ENCODE measurements around the gene MIX23.

MIX23 gene

DNA sequence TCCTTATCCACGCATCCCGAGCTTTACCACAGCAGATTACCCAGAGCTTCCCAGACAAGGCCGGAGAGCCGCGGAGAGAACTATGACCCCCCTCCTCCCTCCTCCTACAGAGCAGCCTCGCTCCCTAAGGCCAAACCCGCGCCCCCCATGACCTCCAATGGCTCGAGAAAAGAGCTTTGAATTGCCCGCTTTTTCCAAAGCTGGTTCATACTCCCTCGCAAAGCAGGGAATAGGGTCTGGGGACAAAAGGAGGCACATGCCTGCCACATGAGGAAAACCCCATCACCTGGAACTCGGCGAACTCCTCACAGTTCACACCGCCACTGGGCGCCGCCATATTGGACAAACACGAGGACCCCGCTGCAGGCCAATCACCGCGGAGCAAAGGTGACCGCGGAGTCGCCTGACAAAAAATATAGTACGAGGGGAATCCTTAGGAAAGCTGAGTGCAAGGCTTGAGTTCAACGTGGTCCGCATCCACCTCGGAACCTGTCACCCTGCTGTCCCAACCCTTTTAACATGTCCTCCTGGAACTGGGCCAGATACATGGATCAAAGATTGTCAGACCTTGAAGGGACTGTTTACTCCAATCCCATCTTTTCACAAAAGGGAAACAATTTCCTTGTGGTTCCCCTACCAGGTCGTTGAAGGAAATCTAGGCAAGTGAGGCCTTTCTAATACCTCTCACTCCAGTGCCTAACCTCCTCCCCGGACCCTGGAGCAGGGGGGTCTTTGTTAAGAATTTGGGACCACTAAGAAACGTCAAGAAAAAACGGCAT is at the start of gene MIX23:
Gene MIX23, minus strand, starts transcription at position 344 of the 779 bp plus-strand sequence. Its CDS starts 7 bp downstream, at position 337.
- peak; percentile 93 for DNase-seq (ENCODE audit: low read depth, low spot score)

GRCh38 chr3:122430371-122430770 is 47.3 kb upstream of the MIX23 start:
- no peak for DNase-seq (ENCODE audit: low read depth, low spot score)

- no peak for DNase-seq (ENCODE audit: low read depth, low spot score)
Observed at GRCh38 chr3:122427857-122428471, 44.9 kb upstream of the MIX23 start.

- no peak for DNase-seq (ENCODE audit: low read depth, low spot score)
Observed at GRCh38 chr3:122421836-122422235, 38.8 kb upstream of the MIX23 start.

DNA sequence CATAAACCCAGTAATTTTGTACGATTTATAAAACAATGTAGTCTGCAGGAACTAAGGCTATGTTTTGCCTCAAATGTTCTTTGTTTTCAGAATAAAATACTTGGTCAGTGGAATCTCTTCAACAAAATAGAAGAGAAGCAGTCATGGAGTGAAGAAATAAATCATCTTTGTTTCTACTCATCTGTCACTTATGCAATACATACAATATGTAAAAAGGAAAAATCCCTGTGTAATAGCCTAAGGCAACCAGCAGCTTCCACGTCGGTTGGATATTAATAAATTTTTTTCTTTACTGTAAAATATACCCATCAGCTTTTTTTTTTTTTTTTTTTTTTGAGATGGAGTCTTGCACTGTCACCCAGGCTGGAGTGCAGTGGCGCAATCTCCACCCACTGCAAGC is 38.1 kb upstream of the MIX23 start:
- no peak for DNase-seq (ENCODE audit: low read depth, low spot score)

DNA sequence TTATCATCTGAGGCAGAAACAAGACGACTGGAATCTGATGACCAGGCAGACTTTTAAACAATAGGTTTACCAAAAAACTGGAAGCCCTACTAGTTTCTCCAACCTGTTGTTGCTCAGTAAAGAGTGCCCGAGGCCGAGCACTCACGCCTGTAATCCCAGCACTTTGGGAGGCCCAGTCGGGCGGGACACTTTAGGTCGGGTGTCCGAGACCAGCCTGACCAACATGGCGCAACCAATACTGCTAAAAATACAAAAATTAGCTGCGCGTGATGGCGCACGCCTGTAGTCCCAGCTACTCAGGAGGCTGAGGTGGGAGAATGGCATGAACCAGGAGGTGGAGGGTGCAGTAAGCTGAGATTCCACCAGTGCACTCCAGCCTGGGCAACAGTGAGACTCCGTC is 33.9 kb upstream of the MIX23 start:
- DNase-seq (ENCODE audit: low read depth, low spot score): peak; percentile 53

DNA sequence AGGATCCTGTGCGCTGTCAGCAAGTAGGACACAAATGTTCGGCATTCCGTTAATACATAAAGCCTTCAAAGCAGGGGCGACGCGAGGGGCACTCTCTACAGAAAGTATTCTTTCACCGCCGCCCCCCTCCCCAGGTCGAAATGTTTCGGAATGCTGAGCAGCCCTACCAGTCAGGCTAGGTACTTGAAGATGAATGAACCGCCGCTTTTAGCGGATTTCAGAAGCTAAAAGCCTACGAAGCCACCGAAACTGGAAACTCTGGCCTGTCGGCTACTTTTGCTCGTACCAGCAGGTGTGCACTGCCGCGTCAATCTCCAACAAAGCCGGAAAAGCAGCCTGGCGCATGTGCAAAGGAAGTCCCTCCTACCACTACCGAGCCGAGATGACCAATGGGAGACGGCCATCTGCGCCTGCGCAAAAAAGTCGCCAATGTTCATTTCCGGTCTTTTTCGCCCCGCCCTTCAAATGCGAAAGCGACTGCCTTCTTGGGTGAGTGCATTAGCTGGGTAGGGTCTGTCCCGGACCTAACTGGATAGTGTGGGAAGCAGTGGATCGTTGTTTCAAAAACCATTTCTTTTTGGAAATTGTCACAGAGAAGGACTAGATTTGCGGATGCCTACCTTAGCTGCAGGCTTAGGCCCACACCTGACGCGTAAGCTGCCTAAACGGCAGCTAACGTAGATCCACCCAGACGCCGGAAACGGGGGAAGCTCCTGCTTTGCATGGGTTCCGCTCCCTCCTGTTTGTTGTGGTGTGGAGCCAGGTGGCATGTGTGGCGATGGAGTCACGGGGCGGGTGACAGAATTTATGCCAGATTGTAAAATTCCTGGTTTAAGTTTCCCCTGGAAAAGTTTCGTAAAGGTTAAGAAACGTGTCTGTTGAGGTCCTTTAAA is 33.0 kb upstream of the MIX23 start, which contains the start of gene WDR5B:
Gene WDR5B, minus strand, starts transcription at position 301 of the 893 bp plus-strand sequence. CDS start 534 bp downstream, outside the sequence.
- DNase-seq (ENCODE audit: low read depth, low spot score): peak; percentile 99

GRCh38 chr3:122415104-122415744 is 32.2 kb upstream of the MIX23 start:
- DNase-seq (ENCODE audit: low read depth, low spot score): peak; percentile 39

GRCh38 chr3:122414391-122414790 is 31.4 kb upstream of the MIX23 start:
- no peak for DNase-seq (ENCODE audit: low read depth, low spot score)

GRCh38 chr3:122410639-122411038 is 27.6 kb upstream of the MIX23 start:
- DNase-seq (ENCODE audit: low read depth, low spot score): no peak

DNA sequence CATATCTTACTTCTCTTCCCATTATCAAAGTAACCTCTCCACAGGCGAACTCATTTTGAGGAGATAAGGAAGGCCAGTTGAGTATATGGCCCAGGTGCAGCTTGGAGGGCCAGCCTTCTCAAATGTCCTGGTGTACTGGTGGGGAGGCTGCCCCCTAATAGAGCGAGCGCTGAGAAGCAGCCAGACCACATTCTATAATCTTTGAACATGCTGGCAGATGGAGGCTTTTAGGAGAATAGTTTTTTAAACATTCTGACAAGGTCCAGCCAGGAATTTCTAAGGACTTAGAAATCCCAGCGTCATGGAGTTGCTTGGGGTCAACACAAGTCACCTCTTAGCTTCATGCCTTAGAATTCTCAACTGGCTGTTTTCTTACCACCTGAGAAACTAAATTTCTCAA is 27.1 kb upstream of the MIX23 start:
- no peak for DNase-seq (ENCODE audit: low read depth, low spot score)

DNA sequence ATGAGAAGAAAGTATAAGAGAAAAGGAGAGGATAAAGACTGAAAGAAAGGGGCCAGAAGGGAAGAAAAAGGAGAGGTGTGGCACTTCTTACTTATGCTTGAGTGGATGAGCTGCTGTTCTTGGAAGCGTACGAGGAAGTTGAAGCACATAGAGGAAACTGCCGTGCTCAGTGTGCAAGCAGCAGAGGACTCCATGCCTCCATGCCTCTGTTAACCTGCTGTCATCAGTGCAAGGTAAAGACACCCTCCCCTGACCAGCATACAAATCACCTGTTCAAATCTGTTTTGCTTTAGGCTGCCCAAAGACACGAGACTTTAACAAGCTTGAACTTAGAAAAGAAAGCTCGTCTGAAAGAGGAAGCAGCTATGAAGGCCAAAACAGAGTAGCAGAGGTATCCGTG is 26.4 kb upstream of the MIX23 start:
- DNase-seq (ENCODE audit: low read depth, low spot score): no peak

DNA sequence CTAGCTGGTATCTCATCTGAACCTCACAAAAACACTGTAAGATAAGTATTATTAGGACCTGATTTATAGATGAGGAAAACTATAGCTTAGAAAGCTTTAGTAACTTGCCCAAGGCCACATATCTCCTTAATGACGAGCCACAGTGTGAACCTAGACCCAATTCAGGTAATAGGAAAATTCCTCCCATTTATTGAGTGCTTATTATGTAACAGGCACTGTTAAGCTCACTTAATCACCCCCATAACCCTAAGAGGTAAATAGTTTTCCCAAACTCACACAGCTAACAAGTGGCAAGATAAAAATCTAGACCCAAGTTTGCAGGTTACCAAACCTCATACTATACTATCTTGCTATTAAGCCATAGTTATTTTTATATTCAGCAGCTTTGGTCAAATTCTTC is 24.9 kb upstream of the MIX23 start:
- DNase-seq (ENCODE audit: low read depth, low spot score): no peak

- no peak for DNase-seq (ENCODE audit: low read depth, low spot score)
Observed at GRCh38 chr3:122406198-122406597, 23.2 kb upstream of the MIX23 start.

DNA sequence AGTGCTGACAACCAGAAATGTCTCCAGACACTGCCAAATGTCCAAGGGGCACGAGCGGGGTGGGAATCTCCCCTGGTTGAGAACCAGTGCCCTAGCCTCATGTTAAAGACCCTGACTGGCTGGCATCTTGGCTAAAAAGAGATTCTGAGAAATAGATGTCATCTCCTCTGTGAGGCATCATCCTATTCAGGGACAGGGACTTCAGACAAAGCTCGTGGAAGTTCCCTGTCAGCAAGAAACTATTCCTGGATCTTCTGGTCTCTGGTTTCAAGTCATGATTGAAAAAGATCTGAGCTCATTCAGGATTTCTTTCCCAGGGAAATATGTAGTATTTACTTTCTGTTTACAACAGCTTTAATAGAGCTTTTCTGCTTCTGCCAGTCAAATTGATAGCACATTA is 22.0 kb upstream of the MIX23 start:
- no peak for DNase-seq (ENCODE audit: low read depth, low spot score)

GRCh38 chr3:122403489-122403888 is 20.5 kb upstream of the MIX23 start:
- DNase-seq (ENCODE audit: low read depth, low spot score): no peak

- DNase-seq (ENCODE audit: low read depth, low spot score): no peak
Observed at GRCh38 chr3:122398920-122399319, 15.9 kb upstream of the MIX23 start.

GRCh38 chr3:122397201-122397600 is 14.2 kb upstream of the MIX23 start:
- no peak for DNase-seq (ENCODE audit: low read depth, low spot score)

- no peak for DNase-seq (ENCODE audit: low read depth, low spot score)
Observed at GRCh38 chr3:122396511-122396910, 13.5 kb upstream of the MIX23 start.

GRCh38 chr3:122395582-122395981 is 12.6 kb upstream of the MIX23 start:
- no peak for DNase-seq (ENCODE audit: low read depth, low spot score)

- no peak for DNase-seq (ENCODE audit: low read depth, low spot score)
Observed at GRCh38 chr3:122394173-122394572, 11.1 kb upstream of the MIX23 start.
